Measurements from ENCODE around the gene NAPB. TPM values are rescaled to one million over a fixed set of nuclear protein-coding genes. Genes with fewer than 3 reads are reported as not detected.

NAPB gene
- total RNA-seq, 1 experiment from 2014 or later, result 4.6 TPM

DNA sequence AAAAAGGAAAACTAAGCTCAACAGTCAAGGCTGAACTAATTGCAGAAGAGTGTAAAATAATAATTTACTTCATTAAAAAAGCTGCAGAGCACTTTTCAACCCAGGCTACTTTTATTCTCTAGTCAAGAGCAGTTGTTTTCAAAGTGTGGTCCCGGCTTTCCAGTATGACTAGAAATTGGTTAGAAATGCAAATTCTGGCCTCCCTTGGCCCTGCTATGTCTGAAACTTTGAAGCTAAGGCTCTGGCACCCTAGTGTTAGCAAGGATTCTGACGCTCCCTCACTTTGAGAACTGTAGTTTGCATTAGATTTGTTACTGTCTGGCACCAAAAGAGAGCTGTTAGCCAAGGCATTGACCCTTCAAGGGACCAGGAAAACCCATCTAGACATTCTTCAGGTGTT lies 80.2 kb downstream of the NAPB start:
- H3K4me3 Mint-ChIP-seq (ENCODE audit: low read depth, unreplicated experiment), result no peak overlapping the region
- intact Hi-C loops (cut with micrococcal nuclease; ENCODE audit: unreplicated experiment), result loop anchor here (10.0 kb wide), 1 partner anchor 646 kb away; no protein-coding TSS in a partner anchor
- CTCF ChIA-PET, result no interaction called here
- no peaks in the 10 kb centered on the region for H3K9me3 Mint-ChIP-seq (ENCODE audit: low read depth, unreplicated experiment)
- H3K27me3 Mint-ChIP-seq (ENCODE audit: unreplicated experiment), result peaks cover 11% of the 10 kb centered on the region
- no peak overlapping the region for H3K27ac Mint-ChIP-seq (ENCODE audit: unreplicated experiment)
- TF ChIP-seq, protein P1, sequence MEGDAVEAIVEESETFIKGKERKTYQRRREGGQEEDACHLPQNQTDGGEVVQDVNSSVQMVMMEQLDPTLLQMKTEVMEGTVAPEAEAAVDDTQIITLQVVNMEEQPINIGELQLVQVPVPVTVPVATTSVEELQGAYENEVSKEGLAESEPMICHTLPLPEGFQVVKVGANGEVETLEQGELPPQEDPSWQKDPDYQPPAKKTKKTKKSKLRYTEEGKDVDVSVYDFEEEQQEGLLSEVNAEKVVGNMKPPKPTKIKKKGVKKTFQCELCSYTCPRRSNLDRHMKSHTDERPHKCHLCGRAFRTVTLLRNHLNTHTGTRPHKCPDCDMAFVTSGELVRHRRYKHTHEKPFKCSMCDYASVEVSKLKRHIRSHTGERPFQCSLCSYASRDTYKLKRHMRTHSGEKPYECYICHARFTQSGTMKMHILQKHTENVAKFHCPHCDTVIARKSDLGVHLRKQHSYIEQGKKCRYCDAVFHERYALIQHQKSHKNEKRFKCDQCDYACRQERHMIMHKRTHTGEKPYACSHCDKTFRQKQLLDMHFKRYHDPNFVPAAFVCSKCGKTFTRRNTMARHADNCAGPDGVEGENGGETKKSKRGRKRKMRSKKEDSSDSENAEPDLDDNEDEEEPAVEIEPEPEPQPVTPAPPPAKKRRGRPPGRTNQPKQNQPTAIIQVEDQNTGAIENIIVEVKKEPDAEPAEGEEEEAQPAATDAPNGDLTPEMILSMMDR (IDR thresholded peaks at IDR 0.05; ENCODE audit: unreplicated experiment), result no peak
- no peak for DNase-seq
- no TSS peak for BruUV-seq (replicated peaks)
- no peaks in the 10 kb centered on the region for H3K4me1 Mint-ChIP-seq (ENCODE audit: low read depth, unreplicated experiment)
- no peaks in the 10 kb centered on the region for H3K36me3 Mint-ChIP-seq (ENCODE audit: insufficient read depth, unreplicated experiment)

DNA sequence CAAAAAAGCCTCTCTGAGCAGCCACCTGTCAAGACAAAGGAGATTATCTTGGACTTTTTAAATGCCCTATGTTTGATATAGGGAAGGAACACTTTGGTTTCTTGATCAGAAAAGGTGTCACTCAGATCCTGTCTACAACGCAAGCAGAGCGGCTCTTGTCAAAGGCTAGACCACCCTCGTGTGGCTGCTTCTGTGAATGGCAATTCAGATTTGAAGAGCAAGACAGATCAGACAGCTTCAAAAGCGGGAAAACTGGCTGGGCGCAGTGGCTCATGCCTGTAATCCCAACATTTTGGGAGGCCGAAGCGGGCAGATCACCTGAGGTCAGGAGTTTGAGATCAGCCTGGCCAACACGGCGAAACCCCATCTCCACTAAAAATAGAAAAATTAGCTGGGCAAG lies 80.8 kb downstream of the NAPB start:
- H3K27ac Mint-ChIP-seq (ENCODE audit: unreplicated experiment), result no peak overlapping the region
- intact Hi-C loops (cut with micrococcal nuclease; ENCODE audit: unreplicated experiment), result loop anchor here (10.0 kb wide), 1 partner anchor 646 kb away; no protein-coding TSS in a partner anchor
- peak; percentile 21 for DNase-seq

DNA sequence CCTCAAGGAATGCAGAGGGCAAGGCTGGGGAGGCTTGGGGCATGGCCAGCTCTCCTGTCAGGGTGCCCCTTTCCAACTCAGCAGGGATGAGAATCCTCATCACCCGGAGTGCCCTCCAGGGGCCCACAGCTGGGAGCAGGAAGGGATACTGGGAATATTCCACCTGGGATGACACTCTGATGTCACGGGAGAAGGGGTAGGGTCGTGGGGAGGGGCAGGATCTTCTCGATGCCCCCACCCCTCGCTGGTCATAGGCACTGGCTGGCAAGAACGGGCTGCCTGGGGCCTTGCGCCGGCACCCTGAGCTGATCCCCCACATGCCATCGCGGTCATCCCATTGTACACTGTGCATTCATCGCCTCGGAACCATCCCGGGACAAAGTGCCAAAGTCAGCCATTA lies 81.3 kb downstream of the NAPB start:
- Mint-ChIP-seq H3K4me1 (ENCODE audit: low read depth, unreplicated experiment) (no peaks in the 10 kb centered on the region), H3K27me3 (ENCODE audit: unreplicated experiment) (peaks cover 11% of the 10 kb centered on the region), H3K9me3 (ENCODE audit: low read depth, unreplicated experiment) (no peaks in the 10 kb centered on the region), H3K4me3 (ENCODE audit: low read depth, unreplicated experiment) (no peak overlapping the region), H3K27ac (ENCODE audit: unreplicated experiment) (no peak overlapping the region), H3K36me3 (ENCODE audit: insufficient read depth, unreplicated experiment) (no peaks in the 10 kb centered on the region)
- CTCF ChIA-PET, result interaction anchor here (1.6 kb wide), 1 partner anchor 648 kb away, joined by 5 read pairs; no protein-coding TSS in a partner anchor
- intact Hi-C loops (cut with micrococcal nuclease; ENCODE audit: unreplicated experiment), result loop anchor here (10.0 kb wide), 1 partner anchor 645 kb away; no protein-coding TSS in a partner anchor
- DNase-seq, result no peak
- no TSS peak for BruUV-seq (replicated peaks)
- TF ChIP-seq, protein P1 (IDR thresholded peaks at IDR 0.05; ENCODE audit: unreplicated experiment), result no peak

More for the DNA sequence above, 80.8 kb downstream of the NAPB start:
- no peaks in the 10 kb centered on the region for H3K36me3 Mint-ChIP-seq (ENCODE audit: insufficient read depth, unreplicated experiment)
- H3K9me3 Mint-ChIP-seq (ENCODE audit: low read depth, unreplicated experiment), result no peaks in the 10 kb centered on the region
- CTCF ChIA-PET, result interaction anchor here (1.6 kb wide), 1 partner anchor 649 kb away, joined by 5 read pairs; no protein-coding TSS in a partner anchor
- TF ChIP-seq, protein P1 (IDR thresholded peaks at IDR 0.05; ENCODE audit: unreplicated experiment), result no peak
- no peaks in the 10 kb centered on the region for H3K4me1 Mint-ChIP-seq (ENCODE audit: low read depth, unreplicated experiment)
- peaks cover 11% of the 10 kb centered on the region for H3K27me3 Mint-ChIP-seq (ENCODE audit: unreplicated experiment)
- BruUV-seq (replicated peaks), result no TSS peak
- no peak overlapping the region for H3K4me3 Mint-ChIP-seq (ENCODE audit: low read depth, unreplicated experiment)

DNA sequence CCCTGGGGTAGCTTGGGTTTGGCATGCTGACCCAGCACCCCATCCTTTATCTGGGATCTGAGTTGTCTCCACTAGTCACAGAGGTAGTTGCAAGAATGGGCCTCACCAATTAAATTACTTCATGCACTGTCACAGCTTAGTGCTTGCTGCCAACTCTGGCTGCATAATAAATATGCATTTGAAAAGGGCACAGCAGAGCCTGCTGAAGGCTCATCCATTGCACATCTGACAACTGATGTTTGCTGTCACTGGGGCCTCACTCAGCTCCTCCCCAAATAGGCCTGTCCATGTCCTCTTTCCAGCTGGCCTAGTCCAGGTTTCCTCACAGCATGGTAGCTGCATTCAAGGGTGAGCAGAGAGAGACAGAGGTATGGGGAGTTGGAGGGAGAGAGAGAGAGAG lies 84.0 kb downstream of the NAPB start:
- CTCF ChIA-PET, result interaction anchor here (0.7 kb wide), 1 partner anchor 14 kb away, joined by 5 read pairs; no protein-coding TSS in a partner anchor
- Mint-ChIP-seq H3K27ac (ENCODE audit: unreplicated experiment) (no peak overlapping the region), H3K4me1 (ENCODE audit: low read depth, unreplicated experiment) (no peaks in the 10 kb centered on the region), H3K9me3 (ENCODE audit: low read depth, unreplicated experiment) (no peaks in the 10 kb centered on the region), H3K4me3 (ENCODE audit: low read depth, unreplicated experiment) (no peak overlapping the region), H3K36me3 (ENCODE audit: insufficient read depth, unreplicated experiment) (no peaks in the 10 kb centered on the region), H3K27me3 (ENCODE audit: unreplicated experiment) (peaks cover 9% of the 10 kb centered on the region)
- TF ChIP-seq, protein P1 (IDR thresholded peaks at IDR 0.05; ENCODE audit: unreplicated experiment), result no peak
- no TSS peak for BruUV-seq (replicated peaks)
- no peak for DNase-seq
- intact Hi-C loops (cut with micrococcal nuclease; ENCODE audit: unreplicated experiment), result no loop called here
